ENCODE measurements around the gene TAF15.

GRCh38 chr17:35842239-35842638 lies 33.0 kb downstream of the TAF15 start:
- TF ChIP-seq CTCF (IDR thresholded peaks at IDR 0.05; ENCODE audit: low read length) = no peak
- TF ChIP-seq EZH2 (IDR thresholded peaks at IDR 0.05; ENCODE audit: borderline replicate concordance, low read length) = no peak

All from OCI-LY1 (cell line).